ENCODE results near the gene BCKDHA. TPM values are rescaled to one million over a fixed set of nuclear protein-coding genes. Genes with fewer than 3 reads are reported as not detected.
A peak's percentile ranks its signal among the peaks of the same experiment; 100 is the strongest.

BCKDHA gene
- total and polyA plus RNA-seq, 8 donors: 12.1 to 35.4 (median 31.9) TPM

- ATAC-seq: no peak
- H3K27ac ChIP-seq: peak overlapping the region; percentile 83 to 90
- H3K4me3 ChIP-seq: peak overlapping the region; percentile 91 to 97
- TF ChIP-seq CTCF (IDR thresholded peaks at IDR 0.05): no peak
- H3K27me3 ChIP-seq: no peaks in the 10 kb centered on the region
- H3K9me3 ChIP-seq: no peaks in the 10 kb centered on the region
- no peak for DNase-seq
- H3K36me3 ChIP-seq: peaks cover 0 to 11% of the 10 kb centered on the region in 2 donors
- intact Hi-C loops (cut with DNase I): no loop called here
- H3K4me1 ChIP-seq: peaks cover 5 to 67% of the 10 kb centered on the region in 2 donors
These were observed 45.4 kb upstream of the BCKDHA start for GRCh38 chr19:41352279-41352608.

GRCh38 chr19:41352609-41353465 is 44.8 kb upstream of the BCKDHA start:
- peaks cover 0 to 5% of the 10 kb centered on the region in 2 donors for H3K36me3 ChIP-seq
- intact Hi-C loops (cut with DNase I): no loop called here
- H3K27ac ChIP-seq: peak overlapping the region; percentile 83 to 90
- H3K4me1 ChIP-seq: peaks cover 5 to 72% of the 10 kb centered on the region in 2 donors
- H3K4me3 ChIP-seq: peak overlapping the region; percentile 91 to 97
- peak in 2 of 4 donors; percentile 77 to 94 for DNase-seq
- peak; percentile 16 for ATAC-seq
- TF ChIP-seq CTCF (IDR thresholded peaks at IDR 0.05): peak; percentile 24 to 46
- no peaks in the 10 kb centered on the region for H3K9me3 ChIP-seq
- no peaks in the 10 kb centered on the region for H3K27me3 ChIP-seq

GRCh38 chr19:41353466-41354342 is 43.9 kb upstream of the BCKDHA start, which contains the start of gene TGFB1:
Gene TGFB1, minus strand, starts transcription at chr19:41353922. Its CDS starts 878 bp downstream, at chr19:41353044.
- Histone ChIP-seq H3K27ac (peak within 1 kb of the TSS; percentile 83 to 90), H3K4me3 (peak within 1 kb of the TSS; percentile 91 to 97), H3K27me3 (no peaks in the 10 kb centered on the region), H3K9me3 (no peaks in the 10 kb centered on the region), H3K4me1 (peaks cover 5 to 71% of the 10 kb centered on the region in 2 donors), H3K36me3 (no peaks in the 10 kb centered on the region)
- peak; percentile 82 to 96 for TF ChIP-seq CTCF (IDR thresholded peaks at IDR 0.05)
- peak in 3 of 4 donors; percentile 83 to 98 (median 93) for DNase-seq
- intact Hi-C loops (cut with DNase I): no loop called here
- ATAC-seq: peak; percentile 83

GRCh38 chr19:41354343-41354953 is 43.2 kb upstream of the BCKDHA start:
- Histone ChIP-seq H3K9me3 (no peaks in the 10 kb centered on the region), H3K4me1 (peaks cover 5 to 67% of the 10 kb centered on the region in 2 donors), H3K27me3 (no peaks in the 10 kb centered on the region), H3K27ac (peak overlapping the region; percentile 83 to 90), H3K4me3 (peak overlapping the region; percentile 91 to 97), H3K36me3 (no peaks in the 10 kb centered on the region)
- DNase-seq (peak in 2 of 4 donors; percentile 49 to 82), ATAC-seq (no peak)
- peak in 1 of 2 donors; percentile 29 for TF ChIP-seq CTCF (IDR thresholded peaks at IDR 0.05)
- intact Hi-C loops (cut with DNase I): no loop called here

Measured in left lung (tissue), 10 donors.